ENCODE measurements around the gene MMP23B.

The MMP23B gene

GRCh38 chr1:1620433-1621139, 11.4 kb upstream of the MMP23B start:
- no peak for TF ChIP-seq ZNF274 (IDR thresholded peaks at IDR 0.05; ENCODE audit: low read depth, low read length)

GRCh38 chr1:1621173-1622009, 10.6 kb upstream of the MMP23B start:
- no peak overlapping the region for H3K4me3 ChIP-seq (ENCODE audit: low read length)
- no peak for TF ChIP-seq ZNF274 (IDR thresholded peaks at IDR 0.05; ENCODE audit: low read depth, low read length)

More at GRCh38 chr1:1620433-1621139, 11.4 kb upstream of the MMP23B start:
- H3K4me3 ChIP-seq (ENCODE audit: low read length) = no peak overlapping the region

GRCh38 chr1:1622010-1622787, 9.8 kb upstream of the MMP23B start:
- TF ChIP-seq ZNF274 (IDR thresholded peaks at IDR 0.05; ENCODE audit: low read depth, low read length) = no peak
- H3K4me3 ChIP-seq (ENCODE audit: low read length) = no peak overlapping the region

- no peak for TF ChIP-seq ZNF274 (IDR thresholded peaks at IDR 0.05; ENCODE audit: low read depth, low read length)
- H3K4me3 ChIP-seq (ENCODE audit: low read length) = no peak overlapping the region
Observed at GRCh38 chr1:1622788-1623094, 9.2 kb upstream of the MMP23B start.

- no peak for TF ChIP-seq ZNF274 (IDR thresholded peaks at IDR 0.05; ENCODE audit: low read depth, low read length)
Observed at GRCh38 chr1:1623181-1623630, 8.8 kb upstream of the MMP23B start.

GRCh38 chr1:1623631-1624442, 8.1 kb upstream of the MMP23B start:
- no peak overlapping the region for H3K4me3 ChIP-seq (ENCODE audit: low read length)
- no peak for TF ChIP-seq ZNF274 (IDR thresholded peaks at IDR 0.05; ENCODE audit: low read depth, low read length)

More at GRCh38 chr1:1623181-1623630, 8.8 kb upstream of the MMP23B start:
- H3K4me3 ChIP-seq (ENCODE audit: low read length) = no peak overlapping the region

- H3K4me3 ChIP-seq (ENCODE audit: low read length) = no peak overlapping the region
- TF ChIP-seq ZNF274 (IDR thresholded peaks at IDR 0.05; ENCODE audit: low read depth, low read length) = no peak
Observed at GRCh38 chr1:1624443-1625403, 7.2 kb upstream of the MMP23B start.

- TF ChIP-seq ZNF274 (IDR thresholded peaks at IDR 0.05; ENCODE audit: low read depth, low read length) = no peak
- H3K4me3 ChIP-seq (ENCODE audit: low read length) = no peak overlapping the region
Observed at GRCh38 chr1:1625404-1625775, 6.6 kb upstream of the MMP23B start.

- TF ChIP-seq ZNF274 (IDR thresholded peaks at IDR 0.05; ENCODE audit: low read depth, low read length) = no peak
- no peak overlapping the region for H3K4me3 ChIP-seq (ENCODE audit: low read length)
Observed at GRCh38 chr1:1625824-1626206, 6.2 kb upstream of the MMP23B start.

- no peak for TF ChIP-seq ZNF274 (IDR thresholded peaks at IDR 0.05; ENCODE audit: low read depth, low read length)
- H3K4me3 ChIP-seq (ENCODE audit: low read length) = no peak overlapping the region
Observed at GRCh38 chr1:1626207-1627141, 5.5 kb upstream of the MMP23B start.

GRCh38 chr1:1627261-1627828, 4.6 kb upstream of the MMP23B start:
- no peak overlapping the region for H3K4me3 ChIP-seq (ENCODE audit: low read length)
- TF ChIP-seq ZNF274 (IDR thresholded peaks at IDR 0.05; ENCODE audit: low read depth, low read length) = no peak

Data from GM08714 (cell line).